ENCODE results near the gene MYOG.

Gene MYOG

DNA sequence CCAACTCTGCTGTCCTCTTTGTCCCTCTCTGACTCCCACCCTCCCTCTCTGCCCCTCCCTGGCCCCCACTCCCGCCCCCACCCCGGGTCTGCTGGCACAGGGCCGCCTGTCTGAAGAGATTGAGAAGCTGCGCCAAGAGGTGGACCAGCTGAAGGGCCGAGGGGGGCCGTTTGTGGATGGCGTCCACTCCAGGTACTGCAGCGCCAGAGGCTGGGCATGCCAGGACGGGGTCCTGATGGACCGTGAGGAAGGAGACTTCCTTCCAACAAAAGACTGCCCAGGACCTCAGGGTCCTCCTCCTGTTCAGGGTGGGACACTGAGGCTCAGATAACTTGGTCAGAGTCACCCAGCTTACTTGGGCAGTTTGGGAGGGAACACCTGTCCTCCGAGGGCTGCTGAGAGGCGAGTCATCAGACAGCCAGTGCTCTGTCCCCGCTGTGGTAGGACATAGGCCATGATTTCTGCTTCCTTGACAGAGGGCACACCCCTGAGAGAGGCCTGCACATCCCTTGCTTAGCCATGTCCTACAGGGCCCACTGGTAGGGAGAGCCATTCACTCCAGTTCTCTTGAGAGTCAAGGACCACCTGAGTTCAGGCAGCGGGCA is 36.1 kb downstream of the MYOG start:
- TF ChIP-seq CTCF (IDR thresholded peaks at IDR 0.05; ENCODE audit: low read depth, low read length, missing control alignments): no peak
- no peak overlapping the region for H3K4me3 ChIP-seq (replicated peaks; ENCODE audit: low read depth, low read length)
- no peak for DNase-seq (ENCODE audit: extremely low read depth, low read depth)

- H3K4me3 ChIP-seq (replicated peaks; ENCODE audit: low read depth, low read length): no peak overlapping the region
- DNase-seq (ENCODE audit: extremely low read depth, low read depth): no peak
- no peak for TF ChIP-seq CTCF (IDR thresholded peaks at IDR 0.05; ENCODE audit: low read depth, low read length, missing control alignments)
Measured at GRCh38 chr1:203049077-203049476, 36.7 kb downstream of the MYOG start.

DNA sequence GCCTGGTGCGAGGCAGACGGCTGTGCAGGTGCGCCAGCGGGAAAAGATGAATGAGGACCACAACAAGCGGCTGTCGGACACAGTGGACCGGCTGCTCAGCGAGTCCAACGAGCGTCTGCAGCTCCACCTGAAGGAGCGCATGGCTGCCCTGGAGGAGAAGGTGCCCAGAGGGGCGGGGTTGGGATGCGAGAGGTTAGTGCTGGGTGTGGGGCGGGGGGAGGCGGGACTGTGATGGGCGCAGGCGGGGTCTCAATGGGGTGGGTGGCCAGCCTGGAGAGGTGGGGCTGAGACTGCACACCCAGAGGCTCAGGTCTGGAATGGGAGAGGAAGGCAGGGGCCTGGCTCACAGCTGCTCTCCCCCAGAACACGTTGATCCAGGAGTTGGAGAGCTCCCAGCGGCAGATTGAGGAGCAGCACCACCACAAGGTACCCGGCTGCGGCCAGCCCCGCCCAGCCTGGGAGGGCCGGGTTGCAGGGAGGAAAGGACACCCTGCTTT is 37.2 kb downstream of the MYOG start:
- no peak overlapping the region for H3K4me3 ChIP-seq (replicated peaks; ENCODE audit: low read depth, low read length)
- no peak for DNase-seq (ENCODE audit: extremely low read depth, low read depth)
- TF ChIP-seq CTCF (IDR thresholded peaks at IDR 0.05; ENCODE audit: low read depth, low read length, missing control alignments): no peak

- no peak for DNase-seq (ENCODE audit: extremely low read depth, low read depth)
- no peak overlapping the region for H3K4me3 ChIP-seq (replicated peaks; ENCODE audit: low read depth, low read length)
- no peak for TF ChIP-seq CTCF (IDR thresholded peaks at IDR 0.05; ENCODE audit: low read depth, low read length, missing control alignments)
Measured at GRCh38 chr1:203048086-203048485, 37.7 kb downstream of the MYOG start.

DNA sequence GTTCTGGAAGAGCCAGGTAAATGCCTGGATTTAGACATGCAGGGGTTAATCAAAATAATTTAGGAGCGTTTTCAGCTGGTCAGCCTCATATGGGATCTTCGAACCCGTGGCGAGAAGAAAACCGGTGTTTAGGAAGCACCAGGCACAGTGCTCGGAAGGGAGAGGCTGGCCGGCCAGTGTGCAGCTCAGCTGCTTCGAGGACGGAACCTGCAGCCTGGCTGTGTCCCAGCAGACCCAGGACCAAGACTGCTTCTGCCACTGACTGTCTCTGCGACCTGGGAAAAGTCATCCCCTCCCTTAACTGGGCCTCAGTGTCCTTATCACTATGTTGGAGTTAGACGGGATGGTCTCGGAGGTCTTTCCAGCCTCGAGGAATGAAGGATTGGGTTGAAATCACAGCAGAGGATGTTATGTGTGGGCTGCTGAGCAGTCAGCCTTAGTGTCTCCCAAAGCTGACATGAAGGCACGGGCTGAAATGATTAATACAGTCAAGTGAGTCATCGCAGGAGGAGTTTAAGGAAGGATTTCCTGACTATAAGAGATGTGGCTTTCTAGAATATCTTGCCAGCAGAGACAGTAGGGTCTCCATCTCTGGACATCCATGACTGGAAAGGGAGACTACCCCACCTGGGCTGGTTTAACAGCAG is 38.7 kb downstream of the MYOG start:
- no peak for DNase-seq (ENCODE audit: extremely low read depth, low read depth)
- TF ChIP-seq CTCF (IDR thresholded peaks at IDR 0.05; ENCODE audit: low read depth, low read length, missing control alignments): no peak
- no peak overlapping the region for H3K4me3 ChIP-seq (replicated peaks; ENCODE audit: low read depth, low read length)

DNA sequence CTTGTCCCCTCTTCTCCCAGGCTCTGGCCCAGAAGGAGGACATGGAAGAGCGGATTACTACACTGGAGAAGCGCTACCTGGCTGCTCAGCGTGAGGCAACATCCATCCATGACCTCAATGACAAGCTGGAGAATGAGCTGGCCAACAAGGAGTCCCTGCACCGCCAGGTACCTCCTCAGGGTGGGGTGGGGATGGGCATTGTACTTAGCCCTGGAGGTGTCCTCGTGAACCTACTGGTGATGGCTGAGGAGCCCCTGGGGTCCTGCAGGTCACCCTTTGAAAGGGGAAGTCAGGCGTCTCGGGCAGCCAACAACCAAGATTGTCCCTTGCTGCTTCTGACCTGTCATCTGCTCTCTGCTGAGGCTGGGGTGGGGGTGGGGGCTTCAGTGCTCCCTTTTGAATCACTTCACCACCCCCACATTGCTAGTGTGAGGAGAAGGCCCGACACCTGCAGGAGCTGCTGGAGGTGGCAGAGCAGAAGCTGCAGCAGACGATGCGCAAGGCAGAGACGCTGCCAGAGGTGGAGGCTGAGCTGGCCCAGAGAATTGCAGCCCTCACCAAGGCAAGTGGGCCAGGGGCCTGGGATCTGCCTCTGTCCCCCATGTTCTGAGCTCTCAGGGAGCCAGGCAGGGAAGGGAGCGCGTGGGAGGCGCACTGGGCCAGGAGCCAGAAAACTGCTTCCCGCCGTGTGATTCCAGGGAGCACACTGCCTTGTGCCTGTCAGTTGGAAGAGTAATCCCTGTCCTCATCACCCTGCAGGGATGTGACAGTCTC is 39.8 kb downstream of the MYOG start:
- no peak overlapping the region for H3K4me3 ChIP-seq (replicated peaks; ENCODE audit: low read depth, low read length)
- no peak for DNase-seq (ENCODE audit: extremely low read depth, low read depth)
- no peak for TF ChIP-seq CTCF (IDR thresholded peaks at IDR 0.05; ENCODE audit: low read depth, low read length, missing control alignments)

Data from HFF-Myc (cell line).